DOHH2 (cell line): Measurements from ENCODE around the gene TMEM53.

Experiments
- CTCF ChIP-seq: fragments of 200-600 bp; sonication (generic); IDR thresholded peaks from one replicate; pipeline ENCODE4 v1.5.1; 2014; ENCODE audit warnings: antibody characterized with exemption, mild to moderate bottlenecking, low read depth, low read length; ENCODE audit not compliant: poor library complexity, severe bottlenecking
- EZH2phosphoT487 ChIP-seq: fragments of 200-600 bp; sonication (generic); IDR thresholded peaks from 2 replicates; pipeline ENCODE4 v1.6.1; 2017; ENCODE audit warnings: borderline replicate concordance, mild to moderate bottlenecking, antibody characterized with exemption, low read length, moderate library complexity, mixed read lengths

GRCh38 chr1:44663417-44663816 lies 10.9 kb downstream of the TMEM53 start:
- TF ChIP-seq CTCF (no peak), EZH2phosphoT487 (no peak)
